Fibroblast of pulmonary artery (primary cell): ENCODE data around the gene CHDH.

Source experiments
- DNase-seq: peaks from one replicate; pipeline ENCODE4 v3.0.0-alpha.2; 2010; ENCODE audit warnings: low read depth
- H3K4me3 ChIP-seq: replicated peaks from 2 replicates; pipeline ENCODE4 v1.5.1; 2011; ENCODE audit warnings: low read depth, mild to moderate bottlenecking, control low read depth, low read length, moderate library complexity
- CTCF ChIP-seq: IDR thresholded peaks from 2 replicates; pipeline ENCODE4 v1.5.1; 2011; ENCODE audit warnings: mild to moderate bottlenecking, control low read depth, low read length, inconsistent platforms; ENCODE audit errors: missing control alignments

CHDH gene

DNA sequence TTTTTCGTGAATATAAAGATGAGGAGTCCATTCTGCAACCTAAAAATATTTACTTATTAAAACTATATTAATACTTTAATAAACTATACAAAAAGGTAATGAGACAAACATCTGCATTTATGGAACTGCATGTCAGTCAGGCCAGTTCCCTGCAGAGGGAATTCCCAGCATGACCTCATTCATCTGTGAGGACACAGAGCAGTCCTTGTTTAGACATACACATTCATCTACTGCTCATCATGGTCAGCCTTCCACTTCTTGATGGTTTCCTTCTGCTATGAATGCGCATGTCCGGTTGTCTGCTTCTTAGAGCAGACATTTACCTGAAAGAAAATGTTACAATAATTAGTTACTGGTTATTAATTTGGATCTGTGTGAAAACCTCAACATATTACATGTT lies 39.0 kb upstream of the CHDH start:
- TF ChIP-seq CTCF = no peak
- H3K4me3 ChIP-seq = no peak overlapping the region
- no peak for DNase-seq

GRCh38 chr3:53884623-53885022 lies 38.4 kb upstream of the CHDH start:
- TF ChIP-seq CTCF = no peak
- H3K4me3 ChIP-seq = no peak overlapping the region
- DNase-seq = no peak

DNA sequence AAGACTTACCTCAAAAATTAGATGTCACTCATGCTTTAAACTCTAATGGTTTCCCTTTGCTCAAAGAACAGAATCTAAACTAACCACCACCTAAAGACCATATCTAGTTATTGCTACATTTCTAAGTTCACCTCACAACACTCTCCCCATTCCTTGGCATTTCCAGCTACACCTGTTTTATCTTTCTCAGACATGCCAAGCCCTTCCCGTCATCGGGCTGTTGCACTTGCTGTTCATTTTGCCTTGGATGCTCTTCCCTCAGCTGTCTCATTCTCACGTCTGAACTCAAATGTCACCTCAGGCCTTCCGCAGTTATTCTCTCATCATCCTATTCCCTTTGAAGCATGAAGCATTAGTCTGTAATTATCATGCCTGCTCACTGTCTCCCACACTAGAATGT lies 36.8 kb upstream of the CHDH start:
- no peak for TF ChIP-seq CTCF
- DNase-seq = no peak

DNA sequence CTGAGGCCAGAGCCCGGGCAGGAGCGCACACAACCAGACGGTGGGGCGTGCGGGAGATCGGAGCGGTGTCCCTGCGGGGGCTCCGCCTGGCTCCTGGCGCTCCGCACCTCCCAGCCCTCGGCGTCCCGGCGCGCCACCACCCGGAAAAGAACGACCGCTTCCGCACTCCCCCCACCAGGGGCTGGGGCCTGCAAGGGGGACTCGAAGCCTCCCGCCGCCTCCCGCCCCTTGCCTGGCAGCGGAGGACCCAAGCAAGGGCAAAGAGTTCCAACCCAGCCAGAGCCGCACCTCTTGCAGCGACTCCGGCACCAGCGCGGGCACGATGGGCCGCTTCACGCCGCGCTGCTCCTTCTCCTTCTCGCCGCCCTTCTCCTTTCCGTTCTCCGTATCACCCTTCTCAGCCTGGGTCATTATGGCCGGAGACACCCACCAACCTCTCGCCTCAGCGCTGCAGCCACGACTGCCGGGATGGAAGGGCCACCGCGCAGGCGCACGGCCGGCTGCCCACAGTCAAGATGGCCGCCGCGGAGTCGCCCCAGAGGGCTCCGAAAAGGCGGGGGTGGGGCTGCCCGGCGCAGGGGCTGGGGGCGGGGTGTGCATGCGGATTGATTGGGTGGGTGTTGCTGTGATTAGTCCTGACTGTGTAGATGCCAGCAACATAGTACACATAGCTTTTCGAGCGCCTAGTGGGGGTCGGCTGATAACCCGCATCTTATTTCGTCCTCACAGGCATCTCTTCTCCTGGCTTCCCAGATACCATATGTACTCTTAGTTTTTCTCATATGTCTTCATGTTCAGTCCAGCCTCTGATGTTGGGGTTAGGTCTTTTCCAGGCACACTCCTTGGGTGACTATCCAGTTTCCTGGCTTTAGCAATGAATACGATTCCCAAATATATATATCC lies 35.7 kb upstream of the CHDH start, which contains the start of gene ACTR8:
Gene ACTR8, minus strand, starts transcription at position 462 of the 903 bp plus-strand sequence. Its CDS starts 51 bp downstream, at position 411.
- DNase-seq = peak; percentile 86
- TF ChIP-seq CTCF = no peak
- peak within 1 kb of the TSS; percentile 68 for H3K4me3 ChIP-seq

More for the DNA sequence above, 36.8 kb upstream of the CHDH start:
- H3K4me3 ChIP-seq = no peak overlapping the region

DNA sequence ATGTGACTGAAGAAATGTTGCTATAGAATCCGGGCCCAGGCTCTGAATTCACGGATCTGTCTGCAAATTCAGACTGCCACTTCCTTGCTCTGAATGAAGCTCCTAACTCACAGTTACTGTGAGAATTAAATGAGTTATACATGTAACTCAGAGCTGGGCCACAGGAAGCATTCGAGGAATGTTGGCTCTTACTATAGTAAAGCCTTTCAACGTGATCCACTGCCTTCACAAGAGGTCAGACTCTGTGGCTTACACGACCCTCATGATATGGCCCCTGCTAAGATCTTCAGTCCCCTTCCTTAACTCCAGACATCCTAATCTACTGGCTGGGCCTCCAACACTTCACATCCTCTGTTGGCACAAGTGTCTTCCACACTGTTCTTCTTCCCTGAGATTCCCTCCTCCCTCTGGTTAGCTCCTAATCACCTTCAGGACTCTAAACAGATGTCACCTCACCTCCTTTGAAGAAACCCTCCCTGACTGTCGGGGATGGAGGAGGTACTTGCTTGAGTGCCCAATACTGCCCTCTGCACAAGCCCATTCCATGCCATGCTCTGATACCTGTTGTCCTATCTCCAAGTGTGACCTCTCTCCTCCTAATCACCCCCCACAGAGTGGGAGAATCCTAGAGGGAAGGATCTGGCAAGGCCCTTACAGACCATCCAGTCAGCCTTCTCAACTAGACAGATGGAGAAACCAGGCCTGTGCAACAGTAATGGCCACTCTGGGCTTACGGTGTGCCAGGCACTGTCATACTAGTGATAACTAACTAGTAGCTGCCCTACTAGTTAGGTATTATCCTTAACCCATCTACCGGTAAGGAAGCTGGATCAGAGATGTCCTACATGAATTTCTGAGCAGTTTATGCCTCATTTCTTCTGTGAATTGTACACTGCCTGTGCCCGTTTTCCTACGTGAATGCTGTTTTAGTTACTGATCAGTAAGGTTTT lies 34.5 kb upstream of the CHDH start:
- H3K4me3 ChIP-seq = peak overlapping the region; percentile 68
- DNase-seq = peak; percentile 37
- no peak for TF ChIP-seq CTCF

DNA sequence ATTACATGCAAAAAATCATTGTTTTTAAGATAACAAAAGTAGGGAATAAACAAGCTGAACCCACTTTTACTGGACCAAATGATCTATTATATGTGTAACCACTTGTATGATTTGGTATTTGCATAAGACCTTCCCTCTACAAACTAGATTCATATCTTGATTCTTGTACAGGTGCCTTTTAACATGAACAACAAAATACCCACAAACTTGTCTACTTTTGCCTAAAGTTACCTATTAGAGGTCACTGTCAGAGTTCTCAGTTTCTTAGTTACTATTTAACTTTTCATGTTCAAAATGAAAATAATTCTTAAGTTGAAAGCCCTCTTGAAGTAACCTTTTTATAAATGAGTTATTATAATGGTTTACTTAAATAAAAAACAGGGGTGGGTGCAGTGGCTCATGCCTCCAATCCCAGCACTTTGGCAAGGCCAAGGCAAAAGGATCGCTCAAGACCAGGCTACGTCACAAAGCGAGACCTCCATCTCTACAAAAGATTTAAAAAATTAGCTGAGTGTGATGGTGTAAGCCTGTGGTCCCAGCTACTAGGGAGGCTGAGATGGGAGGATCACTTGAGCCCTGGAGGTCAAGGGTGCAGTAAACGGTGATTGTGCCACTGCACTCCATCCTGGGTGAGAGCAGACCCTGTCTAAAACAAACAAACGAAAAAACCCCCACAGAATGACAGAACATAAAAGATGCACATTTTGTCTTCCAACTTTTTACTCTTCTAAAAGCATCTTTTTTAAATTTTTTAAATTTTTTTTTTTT lies 19.7 kb upstream of the CHDH start:
- no peak for TF ChIP-seq CTCF
- no peak overlapping the region for H3K4me3 ChIP-seq
- DNase-seq = no peak
